HEK293T (cell line): ENCODE results near the gene TMEM106C.

Experiments used
- CTCF ChIA-PET: fragments of 350-600 bp; formaldehyde crosslinking; extraction: SDS; loops from one replicate; lab custom pipeline; 2021; ENCODE audit warnings: antibody characterized with exemption, inconsistent platforms; lab: Yijun Ruan, JAX
- POLR2A ChIA-PET: fragments of 350-600 bp; formaldehyde crosslinking; extraction: SDS; loops from one replicate; lab custom pipeline; 2020; ENCODE audit warnings: antibody characterized with exemption, inconsistent platforms; lab: Yijun Ruan, JAX
- DNase-seq: peaks from one replicate; pipeline ENCODE4 v3.0.0; 2012; ENCODE audit warnings: mixed read lengths; ENCODE audit errors: extremely low spot score
- ARNT ChIP-seq: fragments of 450-650 bp; IDR thresholded peaks from 2 replicates; pipeline ENCODE4 v1.6.1; 2017; ENCODE audit warnings: mild to moderate bottlenecking
- BHLHE40 ChIP-seq: fragments of 450-650 bp; IDR thresholded peaks from 2 replicates; pipeline ENCODE4 v1.6.1; 2016; ENCODE audit warnings: mild to moderate bottlenecking, moderate library complexity, borderline replicate concordance
- CTBP1 ChIP-seq: fragments of 450-650 bp; IDR thresholded peaks from 2 replicates; pipeline ENCODE4 v1.6.1; 2016; ENCODE audit warnings: borderline replicate concordance
- ELF4 ChIP-seq: fragments of 450-650 bp; IDR thresholded peaks from 2 replicates; pipeline ENCODE4 v1.6.1; 2017; ENCODE audit warnings: antibody characterized with exemption
- FOXA1 ChIP-seq: fragments of 450-650 bp; IDR thresholded peaks from 2 replicates; pipeline ENCODE4 v1.6.1; 2016; ENCODE audit warnings: mild to moderate bottlenecking
- FOXK2 ChIP-seq: fragments of 450-650 bp; IDR thresholded peaks from 2 replicates; pipeline ENCODE4 v1.6.1; 2016; ENCODE audit warnings: mild to moderate bottlenecking
- FOXM1 ChIP-seq: fragments of 450-650 bp; IDR thresholded peaks from 2 replicates; pipeline ENCODE4 v1.6.1; 2017; ENCODE audit warnings: mild to moderate bottlenecking, borderline replicate concordance
- HDGF ChIP-seq: fragments of 450-650 bp; IDR thresholded peaks from 2 replicates; pipeline ENCODE4 v1.6.1; 2017; ENCODE audit warnings: antibody characterized with exemption, borderline replicate concordance
- L3MBTL2 ChIP-seq: fragments of 450-650 bp; conservative IDR thresholded peaks from 2 replicates; pipeline ENCODE4 v1.6.1; 2016; ENCODE audit warnings: mild to moderate bottlenecking
- LEF1 ChIP-seq: fragments of 450-650 bp; IDR thresholded peaks from 2 replicates; pipeline ENCODE4 v1.6.1; 2017; ENCODE audit warnings: mild to moderate bottlenecking, borderline replicate concordance
- NFRKB ChIP-seq: fragments of 450-650 bp; IDR thresholded peaks from 2 replicates; pipeline ENCODE4 v1.6.1; 2016; ENCODE audit warnings: mild to moderate bottlenecking, moderate library complexity
- SP1 ChIP-seq: fragments of 450-650 bp; IDR thresholded peaks from 2 replicates; pipeline ENCODE4 v1.6.1; 2017
- SUZ12 ChIP-seq: fragments of 450-650 bp; IDR thresholded peaks from 2 replicates; pipeline ENCODE4 v1.6.1; 2016; ENCODE audit warnings: mild to moderate bottlenecking
- TARDBP ChIP-seq: fragments of 450-650 bp; IDR thresholded peaks from 2 replicates; pipeline ENCODE4 v1.6.1; 2016
- ZNF384 ChIP-seq: fragments of 450-650 bp; IDR thresholded peaks from 2 replicates; pipeline ENCODE4 v1.6.1; 2016
- TF ChIP-seq, protein P1 (sequence below): fragments of 450-650 bp; IDR thresholded peaks from 2 replicates; pipeline ENCODE4 v1.6.1; 2016

TMEM106C gene

DNA sequence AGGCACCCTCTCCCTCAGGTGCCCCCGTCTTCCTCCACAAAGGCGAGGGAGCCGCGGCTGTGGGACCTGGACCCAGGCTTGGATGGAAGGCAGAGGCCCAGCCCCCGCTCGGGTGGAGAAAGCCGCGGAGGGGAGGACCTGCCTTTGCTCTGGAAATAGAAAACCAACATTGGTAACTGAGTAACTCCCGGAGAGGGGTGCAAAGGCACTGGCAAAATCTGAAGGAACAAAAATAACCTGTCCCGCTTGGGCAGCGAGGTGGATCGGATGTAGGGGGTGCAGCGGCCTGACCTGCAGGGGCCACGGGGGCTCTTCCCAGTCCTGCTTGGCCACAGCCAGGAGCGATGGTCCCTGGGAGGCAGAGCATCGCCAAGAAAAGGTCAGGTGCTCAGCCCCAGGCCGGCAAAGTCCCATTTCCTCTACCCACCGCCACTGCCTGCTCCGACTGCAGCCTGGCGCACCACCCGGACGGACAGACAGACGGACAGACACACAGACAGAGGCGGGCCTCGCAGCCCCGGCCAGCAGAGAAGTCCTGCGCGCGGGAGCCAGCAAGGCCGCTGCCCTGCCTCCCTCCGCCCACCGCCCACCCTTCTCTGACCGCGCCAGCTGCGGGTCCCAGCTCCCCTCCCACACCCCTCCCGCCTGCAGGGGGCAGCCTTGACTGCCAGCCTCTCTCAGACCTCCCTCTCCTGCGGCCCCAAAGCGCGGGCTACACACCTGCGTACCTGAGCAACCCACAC, 21.4 kb upstream of the TMEM106C start:
- ChIA-PET POLR2A (no interaction called here), CTCF (interaction anchor here (0.5 to 1.1 kb wide), 4 partner anchors 7 to 106 kb away, joined by 3 read pairs; no protein-coding TSS in a partner anchor)
- TF ChIP-seq NFRKB = no peak
- TF ChIP-seq FOXA1 = no peak
- TF ChIP-seq ZNF384 = no peak
- no peak for TF ChIP-seq HDGF
- TF ChIP-seq ELF4 = no peak
- TF ChIP-seq L3MBTL2 = no peak
- no peak for TF ChIP-seq FOXM1
- no peak for TF ChIP-seq ARNT
- no peak for DNase-seq

DNA sequence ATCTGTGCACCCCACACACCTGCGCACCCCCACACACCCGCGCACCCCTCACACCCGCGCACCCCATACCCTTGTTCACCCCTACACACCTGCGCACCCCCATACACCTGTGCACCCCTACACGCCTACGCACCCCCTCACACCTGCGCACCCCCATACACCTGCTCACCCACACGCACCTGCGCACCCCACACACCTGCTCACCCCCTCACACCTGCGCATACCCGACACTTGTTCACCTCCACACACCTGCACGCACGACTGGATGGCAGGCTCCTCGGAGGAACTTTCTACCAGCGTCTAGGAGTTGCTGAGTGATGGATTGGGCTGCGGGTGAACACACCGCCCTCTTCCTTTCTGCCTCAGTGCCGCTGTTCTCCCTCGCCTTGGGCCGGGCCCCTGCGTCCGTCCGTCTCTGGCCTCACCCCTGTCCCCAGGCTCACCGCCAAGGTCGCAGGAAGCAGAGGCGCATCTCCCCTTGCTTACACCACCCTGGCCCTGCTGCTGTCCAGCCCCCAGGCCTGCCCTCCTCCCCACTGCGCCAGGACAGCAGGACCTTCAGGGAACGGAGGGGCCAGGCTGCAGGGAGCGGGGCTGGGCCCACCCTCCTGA, 20.7 kb upstream of the TMEM106C start:
- POLR2A ChIA-PET = no interaction called here
- no peak for DNase-seq
- CTCF ChIA-PET = interaction anchor here (0.6 to 0.7 kb wide), 2 partner anchors 8 to 10 kb away, joined by 3 read pairs; no protein-coding TSS in a partner anchor
- no peak for TF ChIP-seq L3MBTL2
- TF ChIP-seq FOXA1 = no peak
- TF ChIP-seq ARNT = no peak
- no peak for TF ChIP-seq BHLHE40
- TF ChIP-seq FOXM1 = no peak
- TF ChIP-seq ZNF384 = no peak
- TF ChIP-seq SUZ12 = no peak
- no peak for TF ChIP-seq LEF1
- no peak for TF ChIP-seq CTBP1
- TF ChIP-seq SP1 = no peak
- TF ChIP-seq HDGF = no peak

DNA sequence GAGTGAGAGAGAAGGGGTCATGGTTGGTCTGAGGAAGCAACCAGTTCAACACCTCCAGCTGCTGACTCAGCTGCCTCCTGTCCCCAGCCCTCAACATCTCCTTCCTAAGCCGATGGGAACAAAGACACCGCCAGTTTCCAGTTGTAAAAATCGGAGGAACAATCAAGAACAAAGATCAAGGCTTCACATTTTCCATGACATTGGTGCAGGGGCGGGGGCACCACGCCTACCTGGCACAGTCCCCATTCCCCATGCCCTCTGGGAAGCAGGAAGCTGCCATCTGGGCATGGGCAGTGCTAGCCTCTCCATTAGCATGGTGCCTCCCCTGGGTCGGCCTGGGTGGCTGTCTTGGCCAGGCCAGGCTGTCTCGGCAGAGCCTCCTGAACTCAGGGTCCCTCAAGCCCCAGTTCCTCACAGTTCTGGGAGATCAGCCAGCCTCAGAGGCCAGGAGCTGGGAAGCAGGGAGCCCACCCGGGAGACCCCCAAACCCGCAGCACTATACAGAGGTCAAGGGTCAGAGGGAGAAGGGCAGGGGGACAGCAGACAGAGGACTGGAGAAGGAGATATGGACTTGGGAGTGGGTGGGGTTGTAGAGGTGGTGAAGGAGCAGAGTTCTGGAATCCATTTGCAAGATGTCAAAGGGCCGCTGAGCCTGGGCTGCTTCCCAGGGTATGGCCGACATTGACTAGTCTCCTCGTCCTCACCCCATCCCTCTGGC, 19.6 kb upstream of the TMEM106C start:
- CTCF ChIA-PET = interaction anchor here (0.5 to 0.6 kb wide), 2 partner anchors 246 to 558 kb away, joined by 3 read pairs; no protein-coding TSS in a partner anchor
- DNase-seq = no peak
- POLR2A ChIA-PET = no interaction called here
- TF ChIP-seq HDGF (no peak), ELF4 (no peak), ZNF384 (no peak), SUZ12 (no peak), CTBP1 (no peak), BHLHE40 (no peak), FOXM1 (no peak), L3MBTL2 (no peak), ARNT (no peak)

DNA sequence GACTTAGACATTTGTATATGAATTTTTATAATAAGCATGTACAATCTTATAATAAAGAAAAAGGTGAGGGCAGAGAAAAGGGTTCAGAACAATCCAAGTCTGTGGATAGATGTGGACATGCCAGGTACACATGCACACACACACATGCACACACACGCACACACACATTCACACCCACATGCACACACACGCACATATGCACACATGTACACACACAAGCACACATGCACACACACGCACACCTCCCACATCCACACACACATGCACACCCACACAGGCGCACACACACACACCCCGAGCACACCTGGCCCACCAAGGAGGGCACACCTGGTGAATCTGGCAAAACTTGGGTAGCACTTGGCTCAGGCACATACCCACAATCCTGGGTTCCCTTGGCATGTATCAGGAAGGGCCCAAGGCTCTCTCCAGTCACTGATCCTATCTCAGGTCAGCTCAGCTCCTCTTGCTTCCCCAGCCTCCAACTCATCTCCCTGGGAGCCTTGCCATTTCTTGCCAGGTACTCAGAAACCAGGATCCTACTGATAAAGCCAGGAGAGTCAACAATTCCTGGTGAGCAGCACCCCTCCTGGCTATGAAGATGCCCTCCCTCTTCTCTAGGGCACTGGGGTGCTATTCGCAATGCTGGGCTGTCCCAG, 18.6 kb upstream of the TMEM106C start:
- POLR2A ChIA-PET = no interaction called here
- no peak for DNase-seq
- TF ChIP-seq, protein P1, sequence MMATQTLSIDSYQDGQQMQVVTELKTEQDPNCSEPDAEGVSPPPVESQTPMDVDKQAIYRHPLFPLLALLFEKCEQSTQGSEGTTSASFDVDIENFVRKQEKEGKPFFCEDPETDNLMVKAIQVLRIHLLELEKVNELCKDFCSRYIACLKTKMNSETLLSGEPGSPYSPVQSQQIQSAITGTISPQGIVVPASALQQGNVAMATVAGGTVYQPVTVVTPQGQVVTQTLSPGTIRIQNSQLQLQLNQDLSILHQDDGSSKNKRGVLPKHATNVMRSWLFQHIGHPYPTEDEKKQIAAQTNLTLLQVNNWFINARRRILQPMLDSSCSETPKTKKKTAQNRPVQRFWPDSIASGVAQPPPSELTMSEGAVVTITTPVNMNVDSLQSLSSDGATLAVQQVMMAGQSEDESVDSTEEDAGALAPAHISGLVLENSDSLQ = no peak
- TF ChIP-seq FOXK2 (no peak), ARNT (no peak), CTBP1 (no peak), SUZ12 (no peak), TARDBP (no peak), ZNF384 (no peak), HDGF (no peak), ELF4 (no peak), NFRKB (no peak), FOXA1 (no peak), FOXM1 (no peak), LEF1 (no peak), SP1 (no peak), L3MBTL2 (no peak)
- CTCF ChIA-PET = interaction anchor here (0.5 to 0.6 kb wide), 2 partner anchors 9 to 557 kb away, joined by 3 read pairs; no protein-coding TSS in a partner anchor

DNA sequence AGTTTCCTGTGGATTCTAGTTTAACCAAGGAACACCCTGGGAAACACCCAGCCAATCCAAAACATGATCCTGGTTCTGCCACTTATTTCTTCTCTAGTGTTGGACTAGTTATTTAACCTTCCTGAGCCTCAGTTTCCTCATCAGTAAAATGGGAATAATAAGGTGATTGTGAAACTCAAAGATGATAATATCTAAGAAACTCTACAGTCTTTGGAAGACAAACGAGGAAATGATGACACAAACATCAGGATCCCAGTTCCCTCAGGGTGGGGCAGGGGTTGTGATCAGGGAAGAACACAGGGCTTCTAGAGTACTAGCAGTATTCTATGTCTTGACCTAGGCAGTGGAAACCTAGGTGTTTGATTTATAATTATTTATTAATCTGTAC, 18.1 kb upstream of the TMEM106C start:
- ChIA-PET POLR2A (interaction anchor here (2.2 kb wide), 1 partner anchor 40 kb away, joined by 7 read pairs; the partner anchor contains the start of gene VDR), CTCF (no interaction called here)
- TF ChIP-seq ZNF384 = no peak
- no peak for TF ChIP-seq HDGF
- no peak for TF ChIP-seq SUZ12
- no peak for TF ChIP-seq FOXM1
- TF ChIP-seq L3MBTL2 = no peak
- no peak for TF ChIP-seq LEF1
- TF ChIP-seq TARDBP = no peak
- TF ChIP-seq, protein P1 = no peak
- no peak for TF ChIP-seq SP1
- no peak for TF ChIP-seq ARNT
- no peak for TF ChIP-seq BHLHE40
- TF ChIP-seq NFRKB = no peak
- TF ChIP-seq FOXA1 = no peak
- TF ChIP-seq FOXK2 = no peak
- TF ChIP-seq ELF4 = no peak
- TF ChIP-seq CTBP1 = no peak

More for the DNA sequence above, 18.1 kb upstream of the TMEM106C start:
- DNase-seq = no peak
